ENCODE results near the gene SEMA7A. TPM values are rescaled to one million over a fixed set of nuclear protein-coding genes. Genes with fewer than 3 reads are reported as not detected.

The SEMA7A gene
- total RNA-seq, 1 donor from 2014 or later: 5.5 TPM

GRCh38 chr15:74466570-74466969 is 32.8 kb upstream of the SEMA7A start:
- Histone ChIP-seq H3K27me3 (no peaks in the 10 kb centered on the region), H3K9me3 (no peaks in the 10 kb centered on the region), H3K36me3 (peaks cover 0 to 4% of the 10 kb centered on the region in 2 donors), H3K4me3 (no peak overlapping the region), H3K4me1 (no peaks in the 10 kb centered on the region), H3K27ac (no peak overlapping the region)
- intact Hi-C loops (cut with DNase I): loop anchor here (10.0 kb wide), 1 partner anchor 228 kb away; the partner anchor contains the start of gene EDC3
- TF ChIP-seq CTCF (IDR thresholded peaks at IDR 0.05): no peak
- DNase-seq (ENCODE audit: low spot score in 2 of 2): no peak

GRCh38 chr15:74464897-74465296 is 31.1 kb upstream of the SEMA7A start:
- no peak overlapping the region for H3K27ac ChIP-seq
- peaks cover 6 to 9% of the 10 kb centered on the region in 2 donors for H3K4me1 ChIP-seq
- peaks cover 0 to 4% of the 10 kb centered on the region in 2 donors for H3K36me3 ChIP-seq
- TF ChIP-seq CTCF (IDR thresholded peaks at IDR 0.05): no peak
- H3K9me3 ChIP-seq: no peaks in the 10 kb centered on the region
- intact Hi-C loops (cut with DNase I): loop anchor here (5.0 to 10.0 kb wide), 2 partner anchors 230 to 473 kb away; partner anchors contain the start of genes EDC3, PML and STOML1
- no peak overlapping the region for H3K4me3 ChIP-seq
- H3K27me3 ChIP-seq: no peaks in the 10 kb centered on the region
- no peak for DNase-seq (ENCODE audit: low spot score in 2 of 2)

- no peak for DNase-seq (ENCODE audit: low spot score in 2 of 2)
- H3K27me3 ChIP-seq: no peaks in the 10 kb centered on the region
- TF ChIP-seq CTCF (IDR thresholded peaks at IDR 0.05): no peak
- H3K9me3 ChIP-seq: no peaks in the 10 kb centered on the region
- H3K27ac ChIP-seq: no peak overlapping the region
- H3K36me3 ChIP-seq: peaks cover 0 to 4% of the 10 kb centered on the region in 2 donors
- peaks cover 6 to 9% of the 10 kb centered on the region in 2 donors for H3K4me1 ChIP-seq
- no peak overlapping the region for H3K4me3 ChIP-seq
- intact Hi-C loops (cut with DNase I): loop anchor here (5.0 to 10.0 kb wide), 2 partner anchors 231 to 472 kb away; partner anchors contain the start of genes EDC3, PML and STOML1
These were observed 30.5 kb upstream of the SEMA7A start for GRCh38 chr15:74464216-74464615.

GRCh38 chr15:74463634-74464033 is 29.9 kb upstream of the SEMA7A start:
- TF ChIP-seq CTCF (IDR thresholded peaks at IDR 0.05): no peak
- no peak for DNase-seq (ENCODE audit: low spot score in 2 of 2)
- intact Hi-C loops (cut with DNase I): loop anchor here (5.0 to 10.0 kb wide), 2 partner anchors 231 to 471 kb away; partner anchors contain the start of genes EDC3, PML and STOML1

GRCh38 chr15:74461847-74462511 is 28.2 kb upstream of the SEMA7A start:
- no peak for TF ChIP-seq CTCF (IDR thresholded peaks at IDR 0.05)
- H3K4me3 ChIP-seq: peak overlapping the region; percentile 65 to 70
- peaks cover 2 to 12% of the 10 kb centered on the region in 2 donors for H3K36me3 ChIP-seq
- peaks cover 6 to 9% of the 10 kb centered on the region in 2 donors for H3K4me1 ChIP-seq
- H3K9me3 ChIP-seq: no peaks in the 10 kb centered on the region
- H3K27me3 ChIP-seq: no peaks in the 10 kb centered on the region
- intact Hi-C loops (cut with DNase I): loop anchor here (1.0 to 10.0 kb wide), 4 partner anchors 78 to 470 kb away; partner anchors contain the start of genes CLK3, EDC3, PML and STOML1
- H3K27ac ChIP-seq: peak overlapping the region; percentile 61 to 79
- no peak for DNase-seq (ENCODE audit: low spot score in 2 of 2)

More at GRCh38 chr15:74463634-74464033, 29.9 kb upstream of the SEMA7A start:
- H3K9me3 ChIP-seq: no peaks in the 10 kb centered on the region
- H3K36me3 ChIP-seq: peaks cover 0 to 5% of the 10 kb centered on the region in 2 donors
- H3K27me3 ChIP-seq: no peaks in the 10 kb centered on the region
- H3K4me1 ChIP-seq: peaks cover 6 to 9% of the 10 kb centered on the region in 2 donors
- no peak overlapping the region for H3K27ac ChIP-seq
- no peak overlapping the region for H3K4me3 ChIP-seq
